ENCODE results near the gene TMEM131.

Gene TMEM131

GRCh38 chr2:97797355-97797754 lies 198.4 kb downstream of the TMEM131 start:
- no peak for TF ChIP-seq CTCF (IDR thresholded peaks at IDR 0.05; ENCODE audit: control extremely low read depth, extremely low read depth, low read depth, missing control alignments)
- no peak for DNase-seq (ENCODE audit: extremely low spot score)
- ChIA-PET CTCF (interaction anchor here (1.8 kb wide), 1 partner anchor 9 kb away, joined by 13 read pairs; no protein-coding TSS in a partner anchor), POLR2A (no interaction called here)

DNA sequence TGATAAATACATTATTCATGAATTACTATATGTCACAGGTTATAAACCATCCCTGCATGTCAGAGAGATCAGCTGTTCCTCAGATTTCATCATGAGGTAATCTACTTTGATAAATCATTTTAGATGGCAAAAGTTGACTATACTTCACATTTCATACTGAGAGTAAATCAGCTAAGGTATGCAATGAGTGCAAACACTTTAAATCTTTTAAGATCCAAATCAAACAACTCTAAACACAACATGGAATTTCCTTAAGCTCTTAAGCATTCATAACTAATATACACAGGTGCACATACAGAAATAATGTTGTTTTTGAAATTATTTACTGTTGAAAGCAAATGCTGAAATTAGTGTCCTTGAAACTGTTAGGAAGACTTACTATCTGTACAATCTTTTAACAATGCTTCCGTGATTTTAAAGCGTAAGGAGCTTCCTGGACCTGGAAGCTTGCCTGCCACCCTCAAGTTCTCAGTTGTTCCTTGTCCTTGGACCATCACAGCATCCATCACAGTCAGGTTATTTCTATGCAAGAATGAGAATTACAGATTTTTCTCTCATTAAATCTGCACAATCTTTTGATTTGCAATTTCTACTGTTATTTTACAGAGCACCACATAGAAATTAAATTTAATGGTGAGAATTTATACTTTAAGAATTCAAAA lies 199.2 kb downstream of the TMEM131 start:
- ChIA-PET POLR2A (interaction anchor here (0.7 kb wide), 1 partner anchor 216 kb away, joined by 3 read pairs; no protein-coding TSS in a partner anchor), CTCF (interaction anchor here (1.8 kb wide), 1 partner anchor 10 kb away, joined by 13 read pairs; no protein-coding TSS in a partner anchor)
- no peak for TF ChIP-seq CTCF (IDR thresholded peaks at IDR 0.05; ENCODE audit: control extremely low read depth, extremely low read depth, low read depth, missing control alignments)
- DNase-seq (ENCODE audit: extremely low spot score), result no peak

DNA sequence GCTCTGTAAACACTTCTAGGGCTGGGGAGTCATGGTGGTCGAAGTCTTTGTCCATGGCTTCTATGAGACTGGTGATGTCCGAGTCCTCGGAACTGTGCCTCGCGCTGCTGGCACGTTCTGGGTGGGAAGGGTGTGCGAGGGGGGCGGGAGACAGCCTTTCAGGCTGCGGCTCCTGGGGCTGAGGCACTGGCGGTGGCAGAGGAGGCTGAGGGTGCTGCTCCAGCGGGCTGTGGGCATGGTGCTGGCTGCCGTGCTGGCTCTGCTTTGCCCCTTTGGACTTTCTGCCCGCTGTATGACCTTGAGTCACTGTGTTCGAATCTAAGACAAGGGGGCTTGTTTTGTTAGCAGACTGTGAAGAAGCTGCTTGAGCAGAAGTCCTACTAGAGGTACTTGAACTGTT lies 203.3 kb downstream of the TMEM131 start:
- ChIA-PET POLR2A (no interaction called here), CTCF (interaction anchor here (2.1 to 3.3 kb wide), 2 partner anchors 14 to 18 kb away, joined by 7 to 16 read pairs; no protein-coding TSS in a partner anchor)
- DNase-seq (ENCODE audit: extremely low spot score), result no peak
- no peak for TF ChIP-seq CTCF (IDR thresholded peaks at IDR 0.05; ENCODE audit: control extremely low read depth, extremely low read depth, low read depth, missing control alignments)

- POLR2A ChIA-PET, result interaction anchor here (0.5 kb wide), 1 partner anchor 198 kb away, joined by 4 read pairs; no protein-coding TSS in a partner anchor
- TF ChIP-seq CTCF (IDR thresholded peaks at IDR 0.05; ENCODE audit: control extremely low read depth, extremely low read depth, low read depth, missing control alignments), result no peak
- CTCF ChIA-PET, result interaction anchor here (1.3 kb wide), 1 partner anchor 623 kb away, joined by 3 read pairs; no protein-coding TSS in a partner anchor
- DNase-seq (ENCODE audit: extremely low spot score), result no peak
These were observed 206.6 kb downstream of the TMEM131 start for GRCh38 chr2:97788986-97789644.

DNA sequence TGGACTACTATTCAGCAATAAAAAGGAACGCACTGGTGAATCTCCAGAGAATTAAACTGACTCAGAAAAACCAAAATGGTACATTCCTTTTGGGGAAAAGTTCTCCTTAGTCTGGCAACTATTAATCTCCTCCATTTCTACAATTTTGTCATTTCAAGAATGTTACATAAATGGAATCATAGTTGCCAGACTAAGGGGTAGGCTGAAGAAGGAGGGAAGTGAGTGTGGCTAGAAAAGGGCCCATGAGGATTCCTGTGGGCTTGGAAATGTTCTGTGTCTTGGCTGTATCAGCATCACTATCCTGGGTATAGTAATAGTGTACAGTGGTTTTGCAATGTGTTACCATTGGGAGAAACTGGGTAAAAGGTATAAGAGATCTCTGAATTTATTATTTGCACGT lies 209.9 kb downstream of the TMEM131 start:
- CTCF ChIA-PET, result interaction anchor here (1.3 kb wide), 2 partner anchors 21 to 43 kb away, joined by 3 to 5 read pairs; no protein-coding TSS in a partner anchor

More for the DNA sequence above, 209.9 kb downstream of the TMEM131 start:
- POLR2A ChIA-PET, result no interaction called here
- DNase-seq (ENCODE audit: extremely low spot score), result no peak
- TF ChIP-seq CTCF (IDR thresholded peaks at IDR 0.05; ENCODE audit: control extremely low read depth, extremely low read depth, low read depth, missing control alignments), result no peak

Data from GM10248 (cell line).